K562 (cell line): ENCODE measurements around the gene BANP.
"Not testable (repeated sequence)": the region's sequence is repeated elsewhere in the genome, so short reads cannot be mapped to it uniquely, and the experiment has no call there.

Source experiments
- CBX3 ChIP-seq, 2 experiments: IDR thresholded peaks; 1 replicate in 1 of 2; 2 replicates in 1 of 2; pipeline ENCODE4 v1.6.1; 2012; ENCODE audit warnings: inconsistent platforms in 2 of 2, low read length in 2 of 2, borderline replicate concordance in 1 of 2, control low read depth in 1 of 2
- CTCF ChIP-seq, 3 experiments: IDR thresholded peaks in 2 of 3; conservative IDR thresholded peaks in 1 of 3; 2 replicates each; pipeline ENCODE4 v1.5.1; 2011 to 2012; ENCODE audit warnings: low read length in 3 of 3, mild to moderate bottlenecking in 3 of 3, control low read depth in 2 of 3, improper control_type of control experiment in 1 of 3, inconsistent platforms in 1 of 3, low read depth in 1 of 3, mixed read lengths in 1 of 3, moderate library complexity in 1 of 3; ENCODE audit not compliant: insufficient read depth in 2 of 3
- EP300 ChIP-seq: IDR thresholded peaks from 2 replicates; pipeline ENCODE4 v1.6.1; 2012; ENCODE audit warnings: low read length, improper control_type of control experiment
- GATAD2B ChIP-seq: fragments of 450-650 bp; IDR thresholded peaks from 2 replicates; pipeline ENCODE4 v1.6.1; 2017; ENCODE audit warnings: mild to moderate bottlenecking, borderline replicate concordance
- MECOM ChIP-seq: fragments of 250-450 bp; sonication (Bioruptor Pico); IDR thresholded peaks from 2 replicates; pipeline ENCODE4 v1.8.0; 2022; ENCODE audit warnings: inconsistent platforms
- TAF1 ChIP-seq: IDR thresholded peaks from 2 replicates; pipeline ENCODE4 v1.6.1; 2011; ENCODE audit warnings: mild to moderate bottlenecking, low read length, moderate library complexity; ENCODE audit not compliant: insufficient read depth, control insufficient read depth, severe bottlenecking; ENCODE audit errors: extremely low read depth
- TGIF2 ChIP-seq: sonication (generic); formaldehyde crosslinking; IDR thresholded peaks from 2 replicates; pipeline ENCODE4 v1.8.1; 2022; ENCODE audit warnings: mild to moderate bottlenecking, missing genetic modification reagents, moderate library complexity
- ZKSCAN8 ChIP-seq: fragments of 200-800 bp; sonication (Bioruptor generic); IDR thresholded peaks from 2 replicates; pipeline ENCODE4 v1.6.1; 2016; ENCODE audit warnings: missing genetic modification characterization, missing compliant biosample characterization
- ZNF124 ChIP-seq: sonication (generic); formaldehyde crosslinking; IDR thresholded peaks from 2 replicates; pipeline ENCODE4 v1.8.1; 2022; ENCODE audit warnings: missing genetic modification reagents
- ZNF184 ChIP-seq: sonication (generic); formaldehyde crosslinking; IDR thresholded peaks from 2 replicates; pipeline ENCODE4 v1.5.0; 2020; ENCODE audit warnings: missing genetic modification reagents
- ZNF431 ChIP-seq: sonication (generic); formaldehyde crosslinking; IDR thresholded peaks from 2 replicates; pipeline ENCODE4 v1.8.0; 2022; ENCODE audit warnings: mild to moderate bottlenecking, missing genetic modification reagents
- ZNF449 ChIP-seq: fragments of 250-450 bp; sonication (Bioruptor Pico); IDR thresholded peaks from 2 replicates; pipeline ENCODE4 v1.8.0; 2022; ENCODE audit warnings: moderate library complexity, mild to moderate bottlenecking, inconsistent platforms

GRCh38 chr16:87986361-87986849, 35.2 kb downstream of the BANP start:
- peak in 1 of 3 experiments; percentile 17; a peak in 1 of 6 replicates for TF ChIP-seq CTCF (IDR thresholded peaks at IDR 0.05 in 2 of 3, conservative IDR thresholded peaks at IDR 0.05 in 1 of 3; ENCODE audit: insufficient read depth in 2 of 3, low read depth in 1 of 3, low read length in 3 of 3)
- not testable (repeated sequence) for TF ChIP-seq CBX3 (IDR thresholded peaks at IDR 0.05; ENCODE audit: borderline replicate concordance in 1 of 2, low read length in 2 of 2); ZNF124 (CRISPR knock-in tag); TGIF2 (CRISPR knock-in tag); GATAD2B; ZNF449 (CRISPR knock-in tag); ZKSCAN8 (CRISPR knock-in tag); MECOM (CRISPR knock-in tag); ZNF431; EP300; TAF1; ZNF184 (CRISPR knock-in tag)
